Amygdala (tissue), 56 donors: ENCODE data around the gene WFDC12.

Experiments
- DNase-seq, 56 donors: peaks; one replicate each; lab custom pipeline; 2025; lab: John Stamatoyannopoulos, UW

Gene WFDC12

GRCh38 chr20:45115829-45116228 lies 8.4 kb downstream of the WFDC12 start:
- DNase-seq: no peak

GRCh38 chr20:45115386-45115774 lies 8.9 kb downstream of the WFDC12 start:
- DNase-seq: no peak

GRCh38 chr20:45114465-45115385 lies 9.5 kb downstream of the WFDC12 start, which contains the start of gene WFDC5:
WFDC5 (minus strand) TSS chr20:45115174; CDS start chr20:45115083, 91 bp downstream.
- DNase-seq: no peak

GRCh38 chr20:45113865-45114264 lies 10.4 kb downstream of the WFDC12 start:
- DNase-seq: no peak

GRCh38 chr20:45112754-45113153 lies 11.5 kb downstream of the WFDC12 start:
- no peak for DNase-seq

GRCh38 chr20:45111799-45112471 lies 12.3 kb downstream of the WFDC12 start:
- DNase-seq: peak in 1 of 56 donors; percentile 12

- no peak for DNase-seq
Observed at GRCh38 chr20:45111285-45111684, 13.0 kb downstream of the WFDC12 start.

GRCh38 chr20:45110301-45110700 lies 14.0 kb downstream of the WFDC12 start:
- DNase-seq: no peak

GRCh38 chr20:45109634-45110033 lies 14.6 kb downstream of the WFDC12 start:
- DNase-seq: no peak

- no peak for DNase-seq
Observed at GRCh38 chr20:45105317-45105716, 18.9 kb downstream of the WFDC12 start.

GRCh38 chr20:45104786-45105185 lies 19.5 kb downstream of the WFDC12 start:
- DNase-seq: peak in 4 of 56 donors; percentile 9 to 18 (median 16)

GRCh38 chr20:45103072-45103471 lies 21.2 kb downstream of the WFDC12 start:
- DNase-seq: no peak

- DNase-seq: no peak
Observed at GRCh38 chr20:45101333-45101850, 22.9 kb downstream of the WFDC12 start.

GRCh38 chr20:45100563-45101245 lies 23.6 kb downstream of the WFDC12 start, which contains the start of gene KCNS1:
KCNS1 (minus strand) TSS chr20:45101127; CDS start chr20:45099236, 1,891 bp downstream.
- DNase-seq: peak in 1 of 56 donors; percentile 20

- peak in 2 of 56 donors; percentile 8 to 15 for DNase-seq
Observed at GRCh38 chr20:45098103-45098773, 26.0 kb downstream of the WFDC12 start.

GRCh38 chr20:45097485-45098102 lies 26.7 kb downstream of the WFDC12 start:
- peak in 1 of 56 donors; percentile 21 for DNase-seq

- DNase-seq: no peak
Observed at GRCh38 chr20:45096781-45097180, 27.5 kb downstream of the WFDC12 start.

GRCh38 chr20:45095805-45096238 lies 28.4 kb downstream of the WFDC12 start:
- peak in 41 of 56 donors; percentile 6 to 77 (median 31) for DNase-seq

- no peak for DNase-seq
Observed at GRCh38 chr20:45094864-45095574, 29.2 kb downstream of the WFDC12 start.
